ENCODE data around the gene ATRNL1. TPM values are rescaled to one million over a fixed set of nuclear protein-coding genes. Genes with fewer than 3 reads are reported as not detected.

The ATRNL1 gene
- polyA plus RNA-seq, 1 of the 3 experiments (the other 2 are of a cell fraction) = 0.67 TPM

- Histone ChIP-seq H2AFZ (ENCODE audit: low read depth) (no peak overlapping the region), H3K4me2 (no peak overlapping the region; the same call in 1 of the 2 replicates), H3K79me2 (ENCODE audit: insufficient read depth) (no peaks in the 10 kb centered on the region), H3K36me3 (replicated peaks in 1 of 2; ENCODE audit: control insufficient read depth in 1 of 2, insufficient read depth in 2 of 2, low read length in 1 of 2) (no peaks in the 10 kb centered on the region), H3K9me3 (no peaks in the 10 kb centered on the region; the same call in 1 of the 2 replicates), H3F3A (replicated peaks; ENCODE audit: insufficient read depth) (peaks cover 4% of the 10 kb centered on the region), H3K9me2 (no peaks in the 10 kb centered on the region), H3K4me3 (ENCODE audit: low read depth in 2 of 2, low read length in 1 of 2) (no peak overlapping the region), H3K27me3 (ENCODE audit: insufficient read depth) (no peaks in the 10 kb centered on the region), H3K9ac (no peak overlapping the region), H4K20me1 (ENCODE audit: insufficient read depth) (no peaks in the 10 kb centered on the region), H3K4me1 (ENCODE audit: control insufficient read depth in 1 of 2, insufficient read depth in 2 of 2, low read depth in 1 of 2, low read length in 1 of 2) (no peaks in the 10 kb centered on the region), H3K27ac (ENCODE audit: low read depth in 2 of 2, low read length in 1 of 2) (no peak overlapping the region)
- POLR2A ChIA-PET = no interaction called here
- TF ChIP-seq FOSL2 (IDR thresholded peaks at IDR 0.05; ENCODE audit: borderline replicate concordance, low read depth) = no peak
- TF ChIP-seq MEF2A (IDR thresholded peaks at IDR 0.05; ENCODE audit: borderline replicate concordance, low read depth) = no peak
- TF ChIP-seq SIN3A (IDR thresholded peaks at IDR 0.05; ENCODE audit: borderline replicate concordance, low read depth, low read length) = no peak
- TF ChIP-seq MAX (IDR thresholded peaks at IDR 0.05; ENCODE audit: low read depth) = no peak
- TF ChIP-seq NRF1 (IDR thresholded peaks at IDR 0.05; ENCODE audit: low read depth, low read length) = no peak
- TF ChIP-seq YY1 (IDR thresholded peaks at IDR 0.05; ENCODE audit: low read depth) = no peak
- no peak for TF ChIP-seq MXI1 (IDR thresholded peaks at IDR 0.05; ENCODE audit: low read depth, low read length)
- no peak for TF ChIP-seq CTCF (IDR thresholded peaks at IDR 0.05)
- TF ChIP-seq SMC3 (IDR thresholded peaks at IDR 0.05; ENCODE audit: low read depth, low read length) = no peak
- TF ChIP-seq TEAD4 (IDR thresholded peaks at IDR 0.05; ENCODE audit: borderline replicate concordance, insufficient read depth) = no peak
- no peak for TF ChIP-seq CHD2 (IDR thresholded peaks at IDR 0.05; ENCODE audit: low read length, partially characterized antibody)
- no peak for TF ChIP-seq ZBTB33 (IDR thresholded peaks at IDR 0.05; ENCODE audit: borderline replicate concordance, low read depth)
- TF ChIP-seq NFIC (IDR thresholded peaks at IDR 0.05; ENCODE audit: borderline replicate concordance) = no peak
- no peak for TF ChIP-seq RCOR1 (IDR thresholded peaks at IDR 0.05; ENCODE audit: low read length)
- TF ChIP-seq RFX5 (IDR thresholded peaks at IDR 0.05; ENCODE audit: low read length) = no peak
- TF ChIP-seq RAD21 (IDR thresholded peaks at IDR 0.05; ENCODE audit: low read length) = no peak
- no peak for TF ChIP-seq IRF3 (IDR thresholded peaks at IDR 0.05; ENCODE audit: low read depth, low read length)
- no peak for TF ChIP-seq FOXJ3 (CRISPR knock-in tag; IDR thresholded peaks at IDR 0.05)
- no peak for DNase-seq
- CTCF ChIA-PET = interaction anchor here (2.0 kb wide), 1 partner anchor 12 kb away, joined by 5 read pairs; no protein-coding TSS in a partner anchor
Observed at GRCh38 chr10:115762029-115762428, 668.9 kb downstream of the ATRNL1 start.
